GM06990 (cell line): Measurements from ENCODE around the gene ACTMAP.
"Not testable (repeated sequence)": the region's sequence is repeated elsewhere in the genome, so short reads cannot be mapped to it uniquely, and the experiment has no call there.

ENCODE experiments used
- DNase-seq: peaks from one replicate; pipeline ENCODE4 v3.0.0-alpha.2; 2011; ENCODE audit not compliant: insufficient read length; ENCODE audit errors: extremely low read depth
- H3K27me3 ChIP-seq: replicated peaks from 2 replicates; pipeline ENCODE4 v1.6.0; 2011; ENCODE audit warnings: low read length; ENCODE audit not compliant: control insufficient read depth, insufficient read depth
- H3K36me3 ChIP-seq: 2 replicates; pipeline ENCODE4 v1.5.1; 2011; ENCODE audit warnings: low read length; ENCODE audit not compliant: control insufficient read depth, insufficient read depth
- H3K4me3 ChIP-seq: replicated peaks from 2 replicates; pipeline ENCODE4 v1.5.1; 2011; ENCODE audit warnings: low read depth, mild to moderate bottlenecking, control low read depth, low read length
- CTCF ChIP-seq: IDR thresholded peaks from 2 replicates; pipeline ENCODE4 v1.5.1; 2011; ENCODE audit warnings: low read length, control low read depth, mild to moderate bottlenecking, inconsistent platforms; ENCODE audit not compliant: insufficient read depth, poor library complexity, severe bottlenecking

The ACTMAP gene

GRCh38 chr19:40733149-40733548 is 17.1 kb downstream of the ACTMAP start:
- Histone ChIP-seq H3K27me3 (no peaks in the 10 kb centered on the region), H3K36me3 (peaks cover 22% of the 10 kb centered on the region), H3K4me3 (no peak overlapping the region)
- no peak for TF ChIP-seq CTCF
- DNase-seq = no peak

- peaks cover 19% of the 10 kb centered on the region for H3K36me3 ChIP-seq
- H3K4me3 ChIP-seq, H3K27me3 ChIP-seq, DNase-seq: not testable (repeated sequence)
Observed at GRCh38 chr19:40732304-40732703, 18.0 kb downstream of the ACTMAP start.

- not testable (repeated sequence) for DNase-seq, H3K27me3 ChIP-seq, H3K4me3 ChIP-seq
- peaks cover 15% of the 10 kb centered on the region for H3K36me3 ChIP-seq
Observed at GRCh38 chr19:40730065-40730464, 20.2 kb downstream of the ACTMAP start.

- Histone ChIP-seq H3K4me3 (no peak overlapping the region), H3K27me3 (no peaks in the 10 kb centered on the region), H3K36me3 (peaks cover 6% of the 10 kb centered on the region)
- no peak for DNase-seq
- no peak for TF ChIP-seq CTCF
Observed at GRCh38 chr19:40726279-40726678, 24.0 kb downstream of the ACTMAP start.

GRCh38 chr19:40724855-40725254 is 25.4 kb downstream of the ACTMAP start:
- Histone ChIP-seq H3K36me3 (peaks cover 6% of the 10 kb centered on the region), H3K4me3 (no peak overlapping the region), H3K27me3 (no peaks in the 10 kb centered on the region)
- no peak for DNase-seq
- TF ChIP-seq CTCF = no peak

GRCh38 chr19:40724315-40724714 is 26.0 kb downstream of the ACTMAP start:
- no peak for DNase-seq
- no peaks in the 10 kb centered on the region for H3K27me3 ChIP-seq
- no peak for TF ChIP-seq CTCF
- peaks cover 6% of the 10 kb centered on the region for H3K36me3 ChIP-seq
- no peak overlapping the region for H3K4me3 ChIP-seq

GRCh38 chr19:40723661-40724254 is 26.5 kb downstream of the ACTMAP start:
- H3K36me3 ChIP-seq = peaks cover 4% of the 10 kb centered on the region
- no peaks in the 10 kb centered on the region for H3K27me3 ChIP-seq
- DNase-seq = no peak
- TF ChIP-seq CTCF = no peak
- no peak overlapping the region for H3K4me3 ChIP-seq
